Suprapubic skin (tissue), 3 donors: ENCODE results near the gene WWOX.

Source experiments
- POLR2A ChIP-seq, 2 donors: fragments of 450-650 bp; IDR thresholded peaks; one replicate each; pipeline ENCODE4 v1.6.1; 2017; ENCODE audit warnings: antibody characterized with exemption in 2 of 2, mild to moderate bottlenecking in 2 of 2, moderate library complexity in 2 of 2
- TF ChIP-seq, protein P1 (sequence below), 2 donors: fragments of 200-600 bp in 1 of 2; fragments of 450-650 bp in 1 of 2; sonication (generic) in 1 of 2; IDR thresholded peaks; one replicate each; pipeline ENCODE4 v1.5.1; 2016 to 2019; ENCODE audit warnings: antibody characterized with exemption in 2 of 2, mild to moderate bottlenecking in 1 of 2, moderate library complexity in 1 of 2

DNA sequence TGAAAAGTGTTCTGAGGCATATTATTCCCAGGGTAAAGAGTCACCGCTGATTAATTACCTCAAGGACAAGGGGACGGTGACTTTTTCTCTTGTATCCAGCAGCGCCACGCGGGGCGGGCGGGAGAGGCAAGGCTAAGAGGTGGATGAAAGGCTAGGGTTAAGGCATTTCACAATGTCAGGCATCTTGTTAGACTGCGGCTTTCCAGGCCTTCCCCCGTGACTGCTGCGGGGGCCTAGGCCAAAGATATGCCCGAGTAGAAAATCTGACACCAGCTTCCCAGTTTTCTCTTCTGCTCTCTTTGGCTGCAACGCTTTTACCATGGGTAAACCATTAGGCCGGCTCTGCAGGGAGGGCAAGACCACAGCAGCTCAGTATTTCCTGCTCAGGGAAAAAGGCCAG is 802.9 kb downstream of the WWOX start:
- TF ChIP-seq, protein P1, sequence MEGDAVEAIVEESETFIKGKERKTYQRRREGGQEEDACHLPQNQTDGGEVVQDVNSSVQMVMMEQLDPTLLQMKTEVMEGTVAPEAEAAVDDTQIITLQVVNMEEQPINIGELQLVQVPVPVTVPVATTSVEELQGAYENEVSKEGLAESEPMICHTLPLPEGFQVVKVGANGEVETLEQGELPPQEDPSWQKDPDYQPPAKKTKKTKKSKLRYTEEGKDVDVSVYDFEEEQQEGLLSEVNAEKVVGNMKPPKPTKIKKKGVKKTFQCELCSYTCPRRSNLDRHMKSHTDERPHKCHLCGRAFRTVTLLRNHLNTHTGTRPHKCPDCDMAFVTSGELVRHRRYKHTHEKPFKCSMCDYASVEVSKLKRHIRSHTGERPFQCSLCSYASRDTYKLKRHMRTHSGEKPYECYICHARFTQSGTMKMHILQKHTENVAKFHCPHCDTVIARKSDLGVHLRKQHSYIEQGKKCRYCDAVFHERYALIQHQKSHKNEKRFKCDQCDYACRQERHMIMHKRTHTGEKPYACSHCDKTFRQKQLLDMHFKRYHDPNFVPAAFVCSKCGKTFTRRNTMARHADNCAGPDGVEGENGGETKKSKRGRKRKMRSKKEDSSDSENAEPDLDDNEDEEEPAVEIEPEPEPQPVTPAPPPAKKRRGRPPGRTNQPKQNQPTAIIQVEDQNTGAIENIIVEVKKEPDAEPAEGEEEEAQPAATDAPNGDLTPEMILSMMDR (IDR thresholded peaks at IDR 0.05), result no peak
- TF ChIP-seq POLR2A (IDR thresholded peaks at IDR 0.05), result no peak
